Sciatic nerve (tissue), 2 donors: Measurements from ENCODE around the gene CAB39. TPM values are rescaled to one million over a fixed set of nuclear protein-coding genes. Genes with fewer than 3 reads are reported as not detected.

ENCODE experiments used
- ATAC-seq: fragments of 200-7000 bp; cut with Tn5 transposase; one replicate; pipeline ENCODE4 v1.9.1; 2020; ENCODE audit warnings: mild to moderate bottlenecking, moderate library complexity
- DNase-seq: peaks from one replicate; pipeline ENCODE4 v3.0.0-alpha.2; 2020; ENCODE audit warnings: low spot score
- intact Hi-C: fragments of 100-400 bp; cut with DNase I; formaldehyde crosslinking; loops from one replicate; pipeline ENCODE4 v1.14.2; 2022
- total RNA-seq: library from RNA; stranded (reverse); fragmentation: NEBNext Ultra II Directional; extraction: Animal tissue kit (Norgen Biotek cat#: 25700); gene quantifications from one replicate; pipeline ENCODE4 v1.2.1, GENCODE V29; 2021
- donor health status: DM: no; HTN: no; CAD: no.
- donor health status: DM: no; HTN: no; CAD: no.

Gene CAB39
- total RNA-seq, 1 donor from 2014 or later = 59.5 TPM

DNA sequence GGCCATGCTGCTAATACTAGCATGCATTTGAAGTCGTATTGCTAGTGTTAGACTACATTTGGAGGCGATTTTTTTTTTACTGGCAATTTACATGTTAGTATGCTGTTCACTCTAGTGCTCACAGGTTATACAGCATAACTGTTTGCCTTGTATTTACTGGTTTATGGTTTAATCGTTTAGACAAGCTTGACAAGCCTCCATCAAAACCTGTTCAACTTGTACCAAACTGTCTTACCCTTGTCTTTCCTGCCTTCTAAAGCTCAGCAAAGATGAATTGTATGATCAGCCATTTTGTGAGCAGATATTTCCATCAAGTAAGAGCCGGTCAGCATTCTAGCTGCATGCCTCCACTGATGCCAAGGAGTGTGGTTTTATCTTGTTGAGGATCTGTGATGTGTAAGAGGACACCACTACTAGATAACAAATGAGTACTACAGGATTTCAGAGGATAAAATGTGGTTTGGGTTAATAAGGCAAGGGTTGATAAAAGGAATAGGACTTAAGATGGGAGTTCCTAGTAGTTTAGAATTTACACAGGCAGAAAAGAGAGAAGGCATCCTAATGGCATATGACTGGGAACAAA is 83.7 kb downstream of the CAB39 start:
- intact Hi-C loops = no loop called here
- no peak for ATAC-seq

GRCh38 chr2:230797515-230798495 is 85.2 kb downstream of the CAB39 start:
- intact Hi-C loops = no loop called here
- DNase-seq = no peak
- ATAC-seq = peak; percentile 16

More for the DNA sequence above, 83.7 kb downstream of the CAB39 start:
- no peak for DNase-seq

GRCh38 chr2:230798769-230799399 is 86.2 kb downstream of the CAB39 start:
- no peak for DNase-seq
- intact Hi-C loops = no loop called here
- ATAC-seq = no peak

DNA sequence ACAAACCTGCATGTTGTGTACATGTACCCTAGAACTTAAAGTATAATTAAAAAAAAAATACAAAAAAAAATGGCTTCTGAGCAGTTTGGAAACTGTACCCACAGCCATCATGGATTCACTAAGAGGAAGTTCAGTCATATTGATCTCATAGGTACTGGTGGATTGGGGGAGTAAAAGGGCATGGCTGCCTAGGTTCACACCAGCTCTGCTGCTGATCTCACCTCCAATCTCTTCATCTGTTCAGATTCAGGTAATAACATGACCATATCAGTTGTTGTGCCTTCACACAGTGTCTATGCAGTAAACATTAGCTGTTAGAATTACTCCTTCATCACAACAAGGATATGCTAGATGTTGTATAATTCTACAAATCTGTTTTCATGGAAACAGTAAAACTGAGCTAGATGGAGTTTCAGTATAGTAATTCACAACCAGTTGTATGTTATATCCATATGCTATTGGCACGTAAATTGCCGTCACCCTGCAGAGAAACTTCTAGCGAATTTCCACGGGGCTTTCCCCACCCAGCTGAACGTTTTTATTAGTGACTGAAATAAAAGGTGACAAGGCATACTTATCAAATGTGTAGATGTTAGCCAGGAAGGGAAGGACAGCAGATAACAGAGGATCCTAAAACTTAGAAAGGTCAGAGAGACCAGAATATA is 92.8 kb downstream of the CAB39 start:
- no peak for DNase-seq
- intact Hi-C loops = no loop called here
- no peak for ATAC-seq

GRCh38 chr2:230807729-230808128 is 95.1 kb downstream of the CAB39 start:
- no peak for DNase-seq
- intact Hi-C loops = no loop called here
- ATAC-seq = no peak

DNA sequence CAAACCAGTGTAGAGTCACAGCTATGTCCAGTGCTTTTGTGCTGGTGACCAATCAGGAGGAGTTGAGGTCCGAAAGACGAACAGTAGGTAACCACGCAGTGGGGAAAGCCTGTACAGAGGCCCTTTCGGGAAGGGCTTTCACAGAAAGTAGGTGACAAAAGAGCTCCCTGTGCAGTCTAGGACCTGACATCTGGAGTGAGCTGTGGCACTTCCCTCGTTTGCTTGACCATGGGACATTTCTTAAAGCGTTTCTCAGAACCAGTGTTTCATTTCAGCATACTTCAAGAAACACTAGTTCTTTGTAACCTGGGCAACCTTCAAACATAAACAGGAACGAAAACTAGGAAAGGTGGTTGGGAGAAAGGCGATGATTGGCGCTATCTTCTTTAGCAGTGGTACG is 96.4 kb downstream of the CAB39 start:
- ATAC-seq (no peak), DNase-seq (no peak)
- intact Hi-C loops = no loop called here

DNA sequence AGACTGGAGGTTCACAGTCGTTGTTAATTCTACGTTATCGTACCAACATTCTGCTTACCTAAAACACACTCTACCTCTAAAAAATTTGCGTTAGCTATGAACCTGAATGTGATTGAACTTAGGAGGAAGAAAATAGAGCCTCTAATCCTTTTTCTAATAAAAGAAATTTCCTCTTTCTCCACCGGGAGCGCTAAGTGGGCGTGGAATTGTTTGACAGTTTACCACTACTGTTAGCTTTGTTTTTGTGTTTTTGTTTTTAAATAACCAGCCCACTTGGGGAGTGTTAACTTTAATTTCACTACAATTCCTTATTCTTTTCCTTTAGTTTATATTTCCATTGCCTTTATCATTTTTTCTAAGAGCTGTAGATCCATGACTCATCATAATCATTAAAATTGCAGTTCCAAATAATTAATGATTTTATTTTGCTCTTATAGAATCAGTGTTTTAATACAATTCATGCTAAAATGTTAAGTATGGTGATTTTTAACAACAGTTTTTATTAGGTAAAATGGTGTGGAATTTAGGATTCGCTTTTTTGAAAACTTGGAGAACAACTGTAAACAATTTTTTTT is 97.1 kb downstream of the CAB39 start:
- ATAC-seq (no peak), DNase-seq (no peak)
- intact Hi-C loops = no loop called here

DNA sequence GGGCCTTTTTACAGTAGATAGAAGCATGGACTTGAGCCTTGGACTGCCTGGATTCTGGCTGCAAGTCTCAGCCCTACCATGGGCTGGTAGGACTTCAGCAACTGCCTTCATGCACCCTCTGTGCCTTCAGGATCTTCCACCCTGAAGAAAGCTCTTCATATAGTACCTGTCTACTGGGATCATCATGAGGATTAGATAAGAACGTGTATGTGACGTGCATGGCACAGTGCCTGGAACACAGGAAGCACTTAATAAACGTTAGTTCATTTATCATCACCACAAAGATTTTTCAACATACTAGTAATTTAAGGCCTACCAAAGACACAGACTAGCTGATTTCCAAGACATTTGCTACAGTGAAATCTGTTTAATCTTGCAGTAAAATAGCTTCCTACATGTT is 98.9 kb downstream of the CAB39 start:
- ATAC-seq (no peak), DNase-seq (no peak)
- intact Hi-C loops = no loop called here

DNA sequence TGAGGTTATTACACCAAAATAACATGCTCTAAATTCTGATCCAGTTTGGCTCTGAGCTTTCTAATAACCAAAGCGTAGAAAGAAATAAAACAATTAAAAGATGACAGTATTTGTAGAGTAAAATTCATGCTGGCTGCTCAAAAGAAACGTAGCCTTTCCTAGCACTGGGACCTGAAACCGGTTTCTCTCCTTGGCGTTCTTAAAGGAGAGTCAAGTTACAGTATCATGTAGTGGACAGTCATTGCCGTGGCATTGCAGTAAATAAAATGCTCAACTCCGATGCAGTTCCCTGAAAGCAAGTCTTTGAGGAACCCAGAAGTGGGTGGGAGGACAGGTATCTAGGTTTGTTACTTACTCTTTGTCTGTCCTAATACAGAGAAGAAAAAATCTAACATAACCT is 99.4 kb downstream of the CAB39 start:
- no peak for DNase-seq
- ATAC-seq = no peak
- intact Hi-C loops = no loop called here

- DNase-seq (no peak), ATAC-seq (no peak)
- intact Hi-C loops = no loop called here
These were observed 102.0 kb downstream of the CAB39 start for GRCh38 chr2:230814616-230815015.

DNA sequence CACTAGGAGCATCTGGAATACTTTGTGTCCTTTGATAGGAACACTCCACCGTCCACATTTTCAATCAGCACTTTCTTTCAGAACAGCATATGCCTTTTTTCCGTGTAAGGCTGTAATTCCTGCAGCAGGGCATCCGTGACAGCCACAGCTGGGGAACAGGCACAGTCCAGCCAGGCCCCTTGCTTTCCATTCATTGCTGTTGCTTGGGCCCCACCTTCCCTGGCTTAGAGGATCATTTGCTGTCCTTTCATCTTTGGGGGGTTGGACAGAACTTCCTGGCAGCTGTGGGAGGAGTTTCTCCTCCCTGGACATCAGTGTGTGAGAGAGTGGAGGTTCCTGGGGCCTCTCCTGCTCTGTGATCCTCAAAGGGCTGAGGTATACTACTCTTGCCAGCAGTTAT is 102.4 kb downstream of the CAB39 start:
- intact Hi-C loops = no loop called here
- DNase-seq (no peak), ATAC-seq (no peak)

DNA sequence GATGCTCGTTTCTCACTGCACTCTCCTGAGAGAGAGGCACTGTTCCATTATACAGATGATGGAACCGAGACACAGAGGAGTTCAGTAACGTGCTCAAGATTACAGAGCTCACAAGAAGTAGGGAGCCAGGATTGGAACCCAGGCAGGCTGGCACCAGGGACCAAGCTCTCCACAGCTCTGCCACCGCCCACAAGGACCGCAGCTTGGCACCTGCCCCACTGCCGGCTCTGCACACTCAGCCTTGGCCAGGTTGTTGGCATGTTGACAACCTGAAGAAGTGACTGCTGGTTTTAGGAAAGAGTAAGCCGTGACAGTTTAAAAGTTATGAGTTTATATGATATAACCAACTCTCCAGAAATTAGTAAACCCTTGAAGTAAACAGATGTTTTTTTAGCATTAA is 104.1 kb downstream of the CAB39 start:
- intact Hi-C loops = no loop called here
- ATAC-seq = no peak
- DNase-seq = no peak

DNA sequence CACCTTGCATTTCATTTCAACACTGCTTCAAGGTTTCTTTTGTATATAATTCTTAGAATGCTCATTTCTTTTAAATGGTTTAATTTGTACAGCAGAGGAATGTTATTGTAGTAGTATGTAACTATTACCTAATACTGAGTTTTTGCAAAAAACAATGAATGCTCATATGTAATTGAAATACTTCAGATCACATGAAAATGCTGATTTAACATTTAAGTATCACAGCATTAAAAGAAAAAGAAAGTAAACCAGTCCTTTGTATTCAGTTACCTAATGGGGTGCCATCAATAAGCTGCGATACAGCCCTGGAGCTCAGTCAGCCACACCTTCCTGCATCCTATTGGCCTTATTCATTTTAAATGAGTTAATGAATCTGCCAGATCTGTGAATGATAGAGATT is 106.8 kb downstream of the CAB39 start:
- DNase-seq (no peak), ATAC-seq (no peak)
- intact Hi-C loops = no loop called here

- DNase-seq (no peak), ATAC-seq (no peak)
- intact Hi-C loops = loop anchor here (5.0 kb wide), 1 partner anchor 166 kb away; no protein-coding TSS in a partner anchor
These were observed 108.8 kb downstream of the CAB39 start for GRCh38 chr2:230821261-230821990.

- intact Hi-C loops = loop anchor here (5.0 kb wide), 1 partner anchor 165 kb away; no protein-coding TSS in a partner anchor
- DNase-seq = no peak
- no peak for ATAC-seq
These were observed 109.4 kb downstream of the CAB39 start for GRCh38 chr2:230821991-230822520.

DNA sequence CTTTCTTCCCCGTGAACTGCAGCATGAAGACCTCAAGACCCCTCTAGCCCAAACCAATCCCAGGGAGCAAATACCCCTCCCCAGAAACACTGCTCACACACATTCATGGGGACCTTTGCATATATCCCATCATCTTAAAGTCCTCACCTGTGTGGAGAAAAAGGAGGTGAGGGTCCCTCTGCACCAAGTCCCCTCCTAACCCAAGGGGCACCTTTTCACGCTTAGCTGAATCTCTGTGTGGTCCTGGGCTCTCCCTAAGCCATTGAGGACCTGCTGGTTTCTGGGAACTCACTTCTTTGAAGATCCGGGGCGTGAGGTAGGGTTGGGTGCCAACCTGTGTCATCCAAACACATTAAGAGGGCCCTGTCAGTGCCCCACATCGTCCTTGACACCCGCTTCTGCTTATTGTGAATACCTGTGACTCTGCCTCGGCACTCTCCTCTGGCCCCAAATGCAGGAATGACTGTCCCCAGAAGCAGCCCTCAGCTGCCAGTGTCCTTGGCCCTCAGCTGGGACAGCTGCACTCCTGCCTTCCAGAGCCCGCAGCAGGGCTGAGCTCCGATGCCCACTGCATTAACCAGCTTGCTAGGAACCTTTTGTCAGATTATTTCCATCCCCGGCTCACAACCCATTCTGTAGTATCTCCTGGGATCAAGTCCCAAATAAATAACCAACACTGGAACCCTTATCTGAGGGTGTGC is 110.8 kb downstream of the CAB39 start:
- intact Hi-C loops = loop anchor here (5.0 kb wide), 1 partner anchor 164 kb away; no protein-coding TSS in a partner anchor
- no peak for DNase-seq
- ATAC-seq = no peak

DNA sequence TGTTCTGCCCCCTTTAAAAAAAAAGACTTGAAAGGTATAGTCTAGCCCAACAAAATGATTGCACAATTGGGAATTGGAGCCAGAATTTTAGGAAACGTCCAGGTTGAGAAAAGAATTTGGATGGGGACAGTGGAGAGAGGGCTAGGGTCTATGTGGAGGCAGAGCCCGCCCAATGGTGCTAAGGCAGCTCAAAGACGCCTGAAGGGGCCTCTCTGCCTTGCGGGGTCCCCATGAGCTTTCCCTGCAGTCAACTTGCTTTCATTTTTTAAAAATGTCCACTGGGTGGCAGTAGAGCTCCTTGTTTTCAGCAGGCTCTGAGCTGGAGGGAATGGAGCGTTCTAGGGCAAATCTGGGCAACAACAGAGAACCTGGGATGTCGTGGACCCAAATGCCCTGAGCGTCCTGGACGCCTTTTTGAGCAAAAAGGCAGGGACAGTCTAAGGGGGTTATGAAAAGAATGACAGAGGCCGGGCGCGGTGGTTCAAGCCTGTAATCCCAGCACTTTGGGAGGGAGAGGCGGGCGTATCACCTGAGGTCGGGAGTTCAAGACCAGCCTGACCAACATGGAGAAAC is 111.8 kb downstream of the CAB39 start:
- ATAC-seq = peak; percentile 92
- intact Hi-C loops = loop anchor here (5.0 kb wide), 1 partner anchor 163 kb away; no protein-coding TSS in a partner anchor
- DNase-seq = no peak
